SU-DHL-6 (cell line): ENCODE measurements around the gene C6orf118.

Experiments
- EZH2phosphoT487 ChIP-seq: fragments of 200-600 bp; sonication (generic), shearing (Covaris generic); conservative IDR thresholded peaks from 2 replicates; pipeline ENCODE4 v1.6.1; 2018; ENCODE audit warnings: mild to moderate bottlenecking, antibody characterized with exemption, low read length, moderate library complexity, mixed read lengths
- TF ChIP-seq, protein P1 (sequence below): fragments of 200-600 bp; sonication (generic); IDR thresholded peaks from one replicate; pipeline ENCODE4 v1.5.1; 2017; ENCODE audit warnings: antibody characterized with exemption, mild to moderate bottlenecking, low read length, moderate library complexity; ENCODE audit not compliant: insufficient read depth, poor library complexity, severe bottlenecking

DNA sequence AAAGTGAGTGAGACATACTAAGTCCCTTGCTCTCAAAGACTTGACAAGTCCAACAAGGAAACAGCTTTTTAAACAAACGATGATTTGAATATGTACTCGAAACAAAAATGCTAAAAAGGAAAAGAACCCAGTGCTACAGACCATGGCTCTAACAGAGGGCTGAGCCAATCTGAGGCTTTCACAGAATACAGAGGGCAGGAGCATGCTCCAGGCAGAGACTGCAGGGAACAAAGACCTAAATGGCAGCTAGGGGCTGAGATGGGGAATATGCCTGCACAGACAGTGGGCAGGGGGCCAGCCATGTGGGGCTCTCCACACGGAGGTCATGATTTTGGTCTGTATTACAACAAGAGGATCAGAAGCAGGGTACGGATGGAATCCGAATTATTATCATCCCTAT lies 31.1 kb upstream of the C6orf118 start:
- TF ChIP-seq, protein P1, sequence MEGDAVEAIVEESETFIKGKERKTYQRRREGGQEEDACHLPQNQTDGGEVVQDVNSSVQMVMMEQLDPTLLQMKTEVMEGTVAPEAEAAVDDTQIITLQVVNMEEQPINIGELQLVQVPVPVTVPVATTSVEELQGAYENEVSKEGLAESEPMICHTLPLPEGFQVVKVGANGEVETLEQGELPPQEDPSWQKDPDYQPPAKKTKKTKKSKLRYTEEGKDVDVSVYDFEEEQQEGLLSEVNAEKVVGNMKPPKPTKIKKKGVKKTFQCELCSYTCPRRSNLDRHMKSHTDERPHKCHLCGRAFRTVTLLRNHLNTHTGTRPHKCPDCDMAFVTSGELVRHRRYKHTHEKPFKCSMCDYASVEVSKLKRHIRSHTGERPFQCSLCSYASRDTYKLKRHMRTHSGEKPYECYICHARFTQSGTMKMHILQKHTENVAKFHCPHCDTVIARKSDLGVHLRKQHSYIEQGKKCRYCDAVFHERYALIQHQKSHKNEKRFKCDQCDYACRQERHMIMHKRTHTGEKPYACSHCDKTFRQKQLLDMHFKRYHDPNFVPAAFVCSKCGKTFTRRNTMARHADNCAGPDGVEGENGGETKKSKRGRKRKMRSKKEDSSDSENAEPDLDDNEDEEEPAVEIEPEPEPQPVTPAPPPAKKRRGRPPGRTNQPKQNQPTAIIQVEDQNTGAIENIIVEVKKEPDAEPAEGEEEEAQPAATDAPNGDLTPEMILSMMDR = no peak
- no peak for TF ChIP-seq EZH2phosphoT487
